SIG-M5 treated with dmso at 0.1 percent for 504 hours (cell line): ENCODE measurements around the gene GABRG3.
"Not testable (repeated sequence)": the region's sequence is repeated elsewhere in the genome, so short reads cannot be mapped to it uniquely, and the experiment has no call there.

ENCODE experiments used
- DNase-seq: peaks from one replicate; lab custom pipeline; 2025; ENCODE audit not compliant: unreplicated experiment; lab: John Stamatoyannopoulos, UW

Gene GABRG3

DNA sequence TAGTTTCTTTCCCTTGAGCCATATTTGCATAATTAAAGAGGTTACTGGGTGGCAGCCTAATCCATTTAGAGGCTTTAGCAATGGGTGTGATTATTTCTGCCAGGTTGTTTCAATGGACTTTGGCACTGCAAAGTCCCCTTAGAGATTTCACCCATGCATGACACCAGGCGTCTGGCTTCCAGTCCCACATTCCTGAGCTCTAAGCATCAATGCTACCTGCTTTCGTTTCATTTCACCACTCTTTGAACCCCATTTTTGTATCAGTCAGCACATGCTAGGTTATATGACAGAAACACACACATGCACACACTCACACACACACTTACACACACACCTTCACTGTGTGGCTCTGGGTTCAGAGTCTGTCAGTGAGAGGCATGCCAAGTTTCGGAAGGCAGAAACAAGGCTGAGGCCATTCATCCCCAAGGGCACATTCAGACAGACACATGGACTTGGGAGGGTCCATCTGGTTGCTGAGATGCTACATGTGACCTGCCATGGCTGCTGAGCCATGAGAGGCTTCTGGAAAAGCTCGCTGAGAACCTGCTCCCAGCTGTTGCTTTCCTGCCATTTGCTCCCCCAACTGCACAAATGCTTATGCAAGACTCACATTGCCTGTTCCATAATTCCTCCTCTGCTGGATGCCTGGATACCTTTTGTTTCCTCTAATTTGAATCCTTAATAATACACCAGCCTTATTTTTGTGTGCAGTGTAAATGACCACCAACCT is 354.1 kb downstream of the GABRG3 start:
- DNase-seq, result no peak

DNA sequence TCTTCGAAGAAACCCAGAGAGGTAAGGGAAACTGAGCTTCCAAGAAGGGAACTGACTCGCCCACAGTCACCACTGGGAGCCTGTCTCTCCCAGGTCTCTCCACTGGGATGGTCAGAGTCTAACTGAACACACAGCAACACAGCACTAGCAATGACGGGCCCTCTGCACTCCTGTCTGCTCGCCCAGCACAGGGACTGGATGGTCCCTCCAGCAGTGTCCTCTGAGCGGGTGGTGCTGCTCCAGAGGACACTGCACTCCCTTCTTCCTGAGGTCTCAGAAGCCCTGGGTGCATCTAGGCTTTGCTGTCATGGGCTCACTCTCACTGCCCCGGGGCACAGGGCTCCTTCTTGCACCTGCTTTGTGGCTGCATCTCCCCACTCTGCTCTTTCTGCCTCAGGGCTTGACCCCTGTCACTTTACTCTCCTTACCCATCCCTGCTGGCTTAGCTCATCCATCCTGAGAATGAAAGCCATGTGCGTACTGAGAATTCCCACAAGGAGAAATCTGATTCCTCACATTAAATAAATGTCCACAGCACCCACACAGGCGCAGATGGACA is 356.6 kb downstream of the GABRG3 start:
- no peak for DNase-seq

DNA sequence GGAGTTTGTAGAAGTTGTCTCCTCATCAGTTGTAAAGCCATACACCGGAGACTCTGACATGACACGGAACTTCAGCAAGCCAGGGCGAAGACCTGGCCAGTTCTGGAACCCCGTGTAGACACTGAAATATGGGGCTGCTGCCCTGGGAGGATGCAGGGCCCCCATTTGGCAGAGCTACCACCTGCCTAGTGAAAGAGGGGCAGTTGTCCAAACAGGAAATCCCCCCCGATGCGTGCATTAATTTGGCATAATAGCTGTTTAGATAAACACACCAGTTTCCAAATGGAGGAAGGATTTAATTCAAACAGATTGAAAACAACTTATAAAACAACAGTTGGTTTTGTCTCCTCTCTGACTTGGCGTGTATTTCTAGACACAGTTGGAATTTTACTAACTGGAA is 357.2 kb downstream of the GABRG3 start:
- DNase-seq, result no peak

DNA sequence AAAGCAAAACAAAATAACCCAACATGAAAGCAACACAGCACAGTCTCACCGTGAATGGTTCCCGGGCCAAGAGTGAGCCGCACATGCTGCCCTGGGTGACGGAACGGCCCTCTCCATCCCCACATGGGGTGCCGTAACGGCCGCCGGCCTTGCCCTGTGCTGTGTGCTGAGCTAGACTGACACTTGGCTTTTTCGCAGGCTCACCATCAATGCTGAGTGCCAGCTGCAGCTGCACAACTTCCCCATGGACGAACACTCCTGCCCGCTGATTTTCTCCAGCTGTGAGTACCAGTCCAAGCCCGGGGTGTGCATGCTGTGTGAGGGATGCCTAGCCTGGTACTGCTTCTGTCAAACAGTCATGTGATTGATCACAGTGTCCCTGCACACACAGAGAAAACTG is 357.6 kb downstream of the GABRG3 start:
- no peak for DNase-seq

DNA sequence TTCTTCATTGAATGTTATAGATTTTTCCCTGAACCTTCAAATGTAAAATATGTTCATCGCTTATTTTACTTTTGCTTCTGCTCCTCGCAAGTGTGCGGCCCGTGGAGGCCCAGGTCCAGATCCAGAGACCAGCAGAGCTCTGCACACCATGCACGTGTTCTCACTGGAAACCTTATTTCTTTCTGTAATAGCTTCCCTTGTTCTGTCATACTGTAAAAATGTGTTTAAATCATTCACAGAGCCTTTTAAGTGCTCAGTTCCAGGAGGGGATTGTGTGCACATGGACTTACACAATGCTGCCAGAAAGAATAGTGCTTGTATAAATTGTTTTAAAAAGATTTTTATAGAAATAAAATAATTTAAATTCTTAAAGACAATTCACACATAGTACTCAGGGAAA is 359.3 kb downstream of the GABRG3 start:
- no peak for DNase-seq

DNA sequence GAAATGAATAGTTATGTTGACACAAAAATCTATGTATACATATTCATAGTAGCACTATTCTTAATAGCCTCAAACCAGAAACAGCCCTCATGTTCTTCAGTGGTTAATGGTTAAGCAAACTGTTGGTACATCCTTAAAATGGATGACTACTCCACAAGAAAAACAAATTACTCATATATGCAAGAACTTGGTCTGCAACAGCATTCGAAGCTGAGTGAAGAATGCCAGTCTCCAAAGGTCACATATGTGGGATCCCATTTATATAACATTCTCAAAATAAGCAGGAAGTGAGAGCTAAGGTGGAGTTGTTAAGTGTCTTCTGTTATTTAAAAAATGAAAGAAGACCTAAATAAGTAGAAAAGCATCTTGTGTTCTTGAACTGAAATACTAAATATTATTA is 365.7 kb downstream of the GABRG3 start:
- no peak for DNase-seq

DNA sequence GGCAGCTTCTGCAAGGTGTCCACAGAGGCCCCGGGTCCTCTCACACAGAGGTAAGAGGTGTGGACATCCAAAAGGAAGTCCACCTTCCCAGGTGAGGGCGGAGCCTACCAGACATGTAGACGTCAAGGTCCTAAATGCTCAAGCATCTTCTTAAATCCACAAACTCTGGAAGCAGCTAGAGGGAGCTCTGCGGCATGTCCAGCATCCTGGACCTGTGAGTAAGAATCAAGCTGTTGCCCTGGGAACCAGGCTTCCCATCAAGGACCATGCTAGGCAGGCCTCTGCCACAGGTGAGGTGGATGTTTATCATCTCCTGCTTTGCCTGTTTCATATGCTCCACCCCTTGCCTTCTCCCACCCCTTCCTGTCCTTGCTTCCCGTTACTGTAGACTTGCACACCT is 368.2 kb downstream of the GABRG3 start:
- no peak for DNase-seq

DNA sequence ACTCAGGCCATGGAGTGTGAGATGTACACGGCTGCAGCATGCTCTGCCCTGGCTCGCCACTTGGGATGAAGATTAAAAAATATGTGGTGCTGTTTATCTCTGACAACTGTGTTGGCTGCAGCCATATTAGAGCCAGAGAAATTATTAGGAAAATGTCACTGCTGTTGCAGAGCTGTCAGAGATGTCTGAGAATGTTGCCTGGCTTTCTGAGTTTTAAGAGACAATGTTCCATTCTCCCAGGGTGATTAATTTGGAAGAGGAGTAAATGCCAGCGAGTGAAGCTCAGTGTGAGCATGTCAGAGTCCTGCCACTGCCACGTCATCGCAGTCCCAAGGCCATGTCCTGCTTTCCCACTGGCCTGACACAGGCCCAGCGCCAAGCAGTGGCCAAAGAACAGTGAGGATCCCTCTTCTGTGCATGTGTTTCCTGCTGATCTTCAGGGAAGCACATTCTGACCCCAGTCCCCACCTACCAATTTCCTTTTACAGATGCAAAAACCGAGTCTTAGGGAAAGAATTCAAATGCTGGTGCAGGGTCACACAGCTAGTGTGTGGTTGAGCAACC is 370.9 kb downstream of the GABRG3 start:
- DNase-seq, result no peak

DNA sequence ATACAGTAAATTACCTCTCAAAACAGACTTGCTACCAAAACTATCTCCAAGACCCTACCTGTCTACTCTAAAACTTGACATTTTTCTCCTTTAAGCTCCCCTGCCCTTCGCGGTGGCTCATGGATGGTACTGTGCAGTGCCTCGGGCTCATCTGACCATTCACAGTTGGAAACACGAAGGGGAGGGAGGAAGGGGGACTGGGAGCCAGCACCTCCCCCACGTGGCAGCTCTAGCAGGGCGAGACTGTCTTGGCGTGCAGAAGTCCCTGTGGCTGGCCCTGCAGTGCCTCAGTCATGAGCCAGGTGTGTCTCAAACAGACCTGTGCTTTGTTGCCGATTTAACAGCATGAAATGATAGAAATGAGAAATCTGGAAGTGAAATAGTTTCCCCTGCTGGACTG is 372.0 kb downstream of the GABRG3 start:
- no peak for DNase-seq

DNA sequence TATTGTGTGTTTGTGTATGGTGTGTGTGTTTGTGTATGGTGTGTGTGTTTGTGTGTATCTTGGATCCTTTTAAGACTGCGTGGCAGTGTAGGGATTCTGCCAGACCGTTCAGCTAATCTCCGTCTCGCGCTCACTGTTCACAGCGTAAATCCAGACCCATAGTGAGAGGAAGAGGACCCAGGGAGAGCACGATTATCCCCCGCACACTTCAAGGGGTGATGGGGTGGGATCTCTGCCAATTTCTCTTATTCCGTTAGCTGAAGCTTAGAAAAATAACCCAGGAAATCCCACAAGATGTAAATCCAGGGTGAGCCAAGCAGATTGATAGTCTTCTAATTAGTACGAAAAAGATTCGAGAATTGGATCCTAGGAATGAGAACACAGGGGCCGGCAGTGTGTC is 381.2 kb downstream of the GABRG3 start:
- no peak for DNase-seq

DNA sequence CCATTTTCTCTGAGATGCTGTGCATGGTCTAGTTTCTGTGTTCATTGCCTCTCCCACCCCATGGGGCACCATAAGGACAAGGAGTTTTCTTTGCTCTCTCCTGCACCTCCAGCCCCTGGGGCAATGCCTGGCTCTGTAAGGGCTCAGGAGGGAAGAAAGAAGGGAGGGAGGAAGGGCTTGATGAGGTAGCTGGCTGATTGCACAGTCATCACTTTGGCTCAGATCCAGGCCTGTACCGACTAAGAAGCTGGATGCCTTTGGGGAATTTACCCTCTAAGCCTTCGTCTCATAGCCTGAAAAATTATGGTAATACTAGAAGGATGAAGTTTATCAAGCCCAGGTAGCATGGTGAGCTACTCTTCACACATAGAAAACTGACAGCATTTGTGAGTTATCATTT is 382.9 kb downstream of the GABRG3 start:
- DNase-seq, result no peak

DNA sequence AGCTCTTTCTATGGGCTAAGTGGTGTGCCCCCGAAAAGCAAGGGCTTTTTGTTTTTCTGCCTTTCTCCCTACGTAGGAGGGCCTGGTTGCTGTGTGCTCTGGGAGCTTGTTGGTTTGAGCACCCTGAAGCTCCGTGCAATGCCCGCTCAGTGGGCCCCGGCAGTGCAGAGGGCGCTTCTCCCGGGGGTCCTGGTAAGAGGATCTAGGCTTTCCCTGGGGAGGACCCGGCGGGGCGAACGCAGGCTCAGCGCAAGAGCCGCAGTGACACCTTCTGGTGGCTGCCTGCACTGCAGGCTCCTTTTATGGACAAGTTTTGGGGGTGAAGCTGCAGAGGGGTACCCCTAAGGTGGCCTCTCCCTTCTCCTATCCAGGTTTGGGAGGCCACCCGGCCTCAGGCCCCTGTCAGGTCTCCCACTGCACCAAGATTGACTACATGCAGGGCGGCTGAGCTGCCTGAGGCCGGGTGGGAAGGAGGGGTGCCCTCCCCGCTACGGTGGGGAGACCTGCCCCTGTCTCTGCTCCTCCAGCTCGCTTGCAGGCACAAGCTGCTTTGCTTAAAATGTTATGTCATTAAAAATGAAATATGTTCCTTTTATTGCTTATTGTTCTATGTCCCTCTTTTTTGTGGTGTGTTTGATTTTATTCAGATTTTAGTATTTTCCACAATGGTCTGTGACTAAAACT is 387.9 kb downstream of the GABRG3 start:
- no peak for DNase-seq

DNA sequence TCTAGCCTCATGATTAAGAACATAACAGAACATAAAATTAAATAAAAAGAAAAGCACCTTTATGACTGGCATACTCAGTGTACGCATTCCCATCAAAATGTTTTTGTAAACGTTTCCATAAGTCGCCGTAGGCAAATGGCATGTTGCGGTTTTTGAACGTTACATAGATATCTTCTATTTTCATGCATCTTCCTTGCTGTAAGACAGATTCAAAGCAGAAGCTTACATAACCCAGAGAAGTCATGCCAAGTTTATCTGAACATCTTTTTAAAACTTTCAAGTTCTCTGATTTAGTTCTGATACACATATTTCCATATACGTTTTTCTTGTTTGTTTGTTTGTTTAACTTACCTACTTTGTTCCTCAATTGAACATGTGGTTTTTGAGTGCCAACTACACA is 388.6 kb downstream of the GABRG3 start:
- DNase-seq, result no peak

DNA sequence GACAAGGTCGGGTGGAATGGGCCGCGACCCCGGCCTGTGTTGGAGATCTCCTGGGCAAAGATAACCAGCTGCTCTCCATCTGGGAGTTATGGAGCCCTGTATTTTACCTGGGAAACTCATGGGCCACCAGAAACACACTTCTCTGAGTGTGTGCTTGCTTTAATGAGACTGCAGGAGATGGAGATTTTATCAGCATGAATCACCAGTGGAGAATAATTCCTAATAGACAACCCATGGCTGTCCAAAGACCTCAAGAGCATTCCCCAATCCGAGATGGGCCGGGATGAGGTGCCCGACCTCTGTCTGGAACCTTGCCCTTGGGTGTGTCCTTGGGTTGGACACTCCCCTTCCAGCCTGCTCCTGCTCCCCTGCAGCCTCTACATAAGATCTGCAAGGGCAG is 389.3 kb downstream of the GABRG3 start:
- DNase-seq, result no peak

DNA sequence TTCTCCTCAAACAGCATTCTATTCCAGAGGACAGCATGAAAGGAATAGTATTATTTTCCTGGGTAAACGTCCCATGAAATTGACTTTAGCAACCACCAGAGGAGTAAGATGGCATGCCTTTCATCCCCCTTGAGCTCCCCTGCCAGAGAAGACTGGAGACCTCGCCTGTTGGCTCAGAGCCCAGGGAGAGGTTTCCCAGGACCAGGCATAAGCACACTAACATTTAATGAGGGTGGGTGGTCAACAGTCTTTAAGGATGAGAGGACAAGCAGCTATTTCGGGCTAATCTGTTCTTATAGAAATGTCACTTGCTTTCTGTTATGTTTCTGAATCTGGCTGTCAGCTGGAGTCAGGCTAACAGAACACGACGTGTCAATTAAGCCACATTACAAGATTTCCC is 390.5 kb downstream of the GABRG3 start:
- no peak for DNase-seq

DNA sequence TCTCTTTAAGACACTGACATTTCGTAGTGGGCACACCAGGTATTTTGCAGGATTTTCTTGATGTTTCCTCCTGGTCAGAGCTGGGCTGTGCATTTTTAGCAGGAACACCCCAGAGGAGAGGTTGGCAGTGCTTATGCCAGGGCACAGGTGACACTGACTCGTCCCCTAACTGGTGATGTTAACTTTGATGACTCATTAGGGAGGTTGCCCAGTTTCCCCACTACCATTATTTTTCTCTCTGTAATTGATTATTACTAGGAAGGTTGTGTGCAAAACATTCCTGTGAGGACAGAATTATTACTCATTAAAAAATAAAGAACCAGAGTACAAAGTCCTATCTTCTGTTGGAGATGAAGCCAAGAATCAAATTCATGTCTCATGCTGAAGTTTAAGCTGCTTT is 394.5 kb downstream of the GABRG3 start:
- DNase-seq, result no peak

DNA sequence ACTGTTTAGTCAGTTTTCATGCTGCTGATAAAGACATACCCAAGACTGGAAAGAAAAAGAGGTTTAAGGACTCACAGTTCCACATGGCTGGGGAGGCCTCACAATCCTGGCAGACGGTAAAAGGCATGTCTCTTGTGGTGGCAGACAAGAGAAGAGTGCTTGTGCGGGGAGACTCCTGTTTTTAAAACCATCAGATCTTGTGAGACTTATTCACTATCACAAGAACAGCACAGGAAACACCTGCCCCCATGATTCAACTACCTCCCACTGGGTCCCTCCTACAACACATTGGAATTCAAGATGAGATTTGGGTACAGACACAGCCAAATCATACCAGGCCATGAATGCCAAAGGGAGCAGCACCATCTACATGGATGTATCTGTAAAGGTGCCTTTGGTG is 406.4 kb downstream of the GABRG3 start:
- DNase-seq, result not testable (repeated sequence)

DNA sequence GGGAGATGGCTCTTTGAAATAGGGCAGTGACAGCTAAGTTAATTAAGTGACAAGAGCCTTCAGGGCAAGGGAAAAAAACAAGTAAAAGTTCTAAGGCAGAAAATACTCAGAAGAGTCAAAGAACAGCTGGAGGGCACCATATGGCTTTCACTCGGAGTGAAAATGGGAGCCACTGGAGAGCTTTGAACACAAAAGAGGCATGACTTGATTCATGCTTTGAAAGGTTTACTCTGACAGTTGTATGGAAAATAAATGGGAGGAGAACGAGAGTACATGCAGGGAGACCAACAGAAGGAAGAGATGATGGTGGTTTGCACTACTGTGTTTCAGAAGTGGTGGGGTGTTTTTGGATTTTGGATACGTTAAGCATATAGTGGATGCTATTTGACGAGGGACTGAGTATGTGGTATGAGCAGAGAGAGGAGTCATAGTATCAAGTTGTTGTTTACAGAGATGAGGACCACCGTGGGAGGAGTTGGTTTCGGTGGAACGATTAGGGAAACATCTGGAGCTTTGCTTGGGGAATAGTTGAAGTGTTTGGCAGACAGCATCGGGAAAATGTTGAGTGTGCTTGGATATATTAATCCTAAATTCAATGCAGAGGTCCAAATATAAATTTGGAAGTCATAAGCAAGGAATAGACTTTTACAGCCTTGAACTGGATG is 411.5 kb downstream of the GABRG3 start:
- no peak for DNase-seq

DNA sequence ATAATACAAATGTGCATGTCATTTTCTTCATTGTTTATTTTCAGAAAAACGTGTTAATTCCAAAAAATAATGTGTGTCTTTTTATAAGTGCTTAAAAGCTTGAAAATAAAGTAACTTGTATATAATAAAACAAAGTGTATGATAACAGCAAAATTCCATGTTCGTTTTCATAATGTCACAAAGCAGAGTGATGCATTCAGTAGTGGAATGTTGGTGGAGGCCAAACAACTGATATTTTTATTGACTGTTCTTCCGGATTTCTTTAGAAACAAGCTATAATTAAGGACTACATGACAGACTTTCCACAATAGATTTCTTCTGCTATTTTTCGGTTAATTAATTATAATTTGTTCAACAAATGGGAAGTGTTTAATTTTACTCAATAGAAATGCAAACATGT is 412.7 kb downstream of the GABRG3 start:
- no peak for DNase-seq

DNA sequence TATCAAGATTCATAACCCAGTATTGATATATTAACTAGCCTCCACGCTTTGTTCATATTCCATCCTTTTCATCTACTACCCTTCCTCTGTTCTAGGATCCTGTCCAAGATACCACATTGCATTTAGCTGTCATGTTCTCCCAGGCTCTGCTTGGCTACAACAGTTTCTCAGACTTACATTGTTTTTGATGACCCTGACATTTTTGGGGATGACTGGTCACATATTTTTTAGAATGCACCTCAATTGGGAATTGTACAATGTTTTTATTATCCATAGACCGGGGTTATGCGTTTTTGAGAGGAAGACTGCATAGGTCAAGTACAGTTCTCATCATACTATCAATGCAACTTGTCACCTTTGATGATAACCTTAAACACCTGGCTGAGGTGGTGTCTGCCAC is 421.2 kb downstream of the GABRG3 start:
- no peak for DNase-seq

DNA sequence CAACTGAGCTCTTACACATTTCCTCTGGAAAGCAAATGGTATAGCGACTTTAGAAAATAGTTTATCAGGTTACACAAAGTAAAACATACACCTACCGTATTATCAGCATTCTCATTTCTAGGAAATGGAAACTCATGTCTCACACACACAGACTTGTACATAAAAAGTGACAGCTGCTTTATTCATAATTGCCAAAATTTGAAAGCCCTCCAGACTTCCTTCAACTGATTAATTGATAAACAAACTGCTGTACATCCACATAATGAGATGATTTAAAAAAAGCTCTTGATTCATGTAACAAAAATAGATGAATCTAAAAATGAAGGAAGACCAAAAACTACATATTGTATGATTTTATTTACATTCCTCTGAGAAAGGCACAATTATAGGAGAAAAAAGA is 425.5 kb downstream of the GABRG3 start:
- DNase-seq, result no peak

DNA sequence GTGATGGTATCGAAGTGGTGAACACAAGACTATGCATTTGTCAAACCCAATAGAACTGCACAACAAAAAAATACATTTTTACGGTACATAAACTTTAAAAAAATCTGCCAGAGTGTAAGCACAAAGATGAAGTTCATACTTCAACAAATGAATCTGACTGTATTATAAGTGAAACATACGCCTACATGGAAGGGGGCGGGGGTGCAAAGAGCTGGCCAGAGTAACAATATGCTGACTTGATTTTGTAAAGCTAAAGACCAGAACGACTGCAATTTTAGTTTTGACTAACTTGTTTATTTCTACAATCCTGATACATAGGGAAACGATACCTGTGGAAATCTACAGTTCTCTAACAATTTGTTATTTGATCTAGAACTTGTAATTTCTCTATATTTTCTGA is 426.0 kb downstream of the GABRG3 start:
- DNase-seq, result no peak
